Erythroblast (primary cell): Measurements from ENCODE around the gene DSCAM.

Experiments
- GATA1 ChIP-seq: IDR thresholded peaks from 2 replicates; pipeline ENCODE4 v1.6.1; 2011; ENCODE audit warnings: low read depth, mild to moderate bottlenecking, control low read depth, low read length, moderate library complexity
- POLR2A ChIP-seq: IDR thresholded peaks from 2 replicates; pipeline ENCODE4 v1.6.1; 2011; ENCODE audit warnings: mild to moderate bottlenecking, low read length

DNA sequence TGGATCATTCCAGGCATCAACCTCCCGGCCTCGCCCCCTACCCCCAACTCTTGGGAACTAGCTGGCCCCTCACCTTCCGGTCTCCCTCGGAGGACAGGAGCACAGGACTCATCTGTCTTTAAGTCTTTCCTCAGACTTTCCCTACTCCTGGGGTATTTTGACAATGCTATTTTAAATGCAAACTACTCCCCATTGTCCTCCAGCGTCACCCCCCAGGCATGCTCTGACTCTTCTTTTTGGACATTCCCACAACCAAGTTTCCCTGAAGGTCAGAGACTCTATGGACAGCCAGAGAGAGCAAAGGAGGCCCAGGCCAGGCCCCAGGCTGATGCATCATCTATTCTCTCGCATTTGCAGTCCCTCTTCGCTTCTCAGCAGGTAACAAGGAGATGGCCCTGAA is 555.4 kb downstream of the DSCAM start:
- TF ChIP-seq POLR2A, result no peak
- no peak for TF ChIP-seq GATA1
